Dendritic cell treated with granulocyte-macrophage colony-stimulating factor and Interleukin-4, amounts not matched to agents 40 ng/mL and 50 ng/mL, for 4 days (primary cell): ENCODE data around the gene SLC45A3.
A peak's percentile ranks its signal among the peaks of the same experiment; 100 is the strongest.

Experiments used
- H3K27ac Mint-ChIP-seq: one replicate; pipeline ENCODE4 v1.8.0; 2022; ENCODE audit warnings: mild to moderate bottlenecking, mixed read lengths
- H3K27me3 Mint-ChIP-seq: one replicate; pipeline ENCODE4 v1.8.0; 2022; ENCODE audit warnings: mild to moderate bottlenecking, mixed read lengths
- H3K36me3 Mint-ChIP-seq: one replicate; pipeline ENCODE4 v1.8.0; 2022; ENCODE audit warnings: low read depth, mixed read lengths
- H3K4me1 Mint-ChIP-seq: one replicate; pipeline ENCODE4 v1.8.0; 2022; ENCODE audit warnings: low read depth, mixed read lengths
- H3K4me3 Mint-ChIP-seq: one replicate; pipeline ENCODE4 v1.8.0; 2022; ENCODE audit warnings: mild to moderate bottlenecking, moderate library complexity, mixed read lengths
- H3K9me3 Mint-ChIP-seq: one replicate; pipeline ENCODE4 v1.8.0; 2022; ENCODE audit warnings: mixed read lengths
- intact Hi-C: fragments of 100-400 bp; cut with micrococcal nuclease; formaldehyde crosslinking; loops from one replicate; pipeline ENCODE4 v1.15.0; 2022

SLC45A3 gene

GRCh38 chr1:205668951-205669340, 11.4 kb downstream of the SLC45A3 start:
- Mint-ChIP-seq H3K4me3 (no peak overlapping the region), H3K9me3 (no peaks in the 10 kb centered on the region), H3K4me1 (peaks cover 69% of the 10 kb centered on the region)

GRCh38 chr1:205667909-205668643, 12.2 kb downstream of the SLC45A3 start:
- peaks cover 76% of the 10 kb centered on the region for H3K4me1 Mint-ChIP-seq
- H3K4me3 Mint-ChIP-seq = no peak overlapping the region
- no peaks in the 10 kb centered on the region for H3K36me3 Mint-ChIP-seq
- H3K27me3 Mint-ChIP-seq = peaks cover 51% of the 10 kb centered on the region
- intact Hi-C loops = no loop called here
- no peaks in the 10 kb centered on the region for H3K9me3 Mint-ChIP-seq
- H3K27ac Mint-ChIP-seq = peak overlapping the region; percentile 0

More at GRCh38 chr1:205668951-205669340, 11.4 kb downstream of the SLC45A3 start:
- intact Hi-C loops = no loop called here
- H3K27me3 Mint-ChIP-seq = peaks cover 56% of the 10 kb centered on the region
- peak overlapping the region; percentile 47 for H3K27ac Mint-ChIP-seq
- H3K36me3 Mint-ChIP-seq = no peaks in the 10 kb centered on the region

GRCh38 chr1:205666372-205667166, 13.7 kb downstream of the SLC45A3 start:
- Mint-ChIP-seq H3K27ac (no peak overlapping the region), H3K4me1 (peaks cover 75% of the 10 kb centered on the region), H3K9me3 (no peaks in the 10 kb centered on the region), H3K36me3 (no peaks in the 10 kb centered on the region), H3K4me3 (no peak overlapping the region), H3K27me3 (peaks cover 54% of the 10 kb centered on the region)
- intact Hi-C loops = no loop called here

- intact Hi-C loops = no loop called here
- Mint-ChIP-seq H3K27ac (no peak overlapping the region), H3K9me3 (no peaks in the 10 kb centered on the region), H3K27me3 (peaks cover 57% of the 10 kb centered on the region), H3K36me3 (no peaks in the 10 kb centered on the region), H3K4me1 (peaks cover 64% of the 10 kb centered on the region), H3K4me3 (no peak overlapping the region)
Observed at GRCh38 chr1:205665201-205666045, 14.9 kb downstream of the SLC45A3 start.

- intact Hi-C loops = no loop called here
- H3K36me3 Mint-ChIP-seq = no peaks in the 10 kb centered on the region
- H3K9me3 Mint-ChIP-seq = no peaks in the 10 kb centered on the region
- H3K27ac Mint-ChIP-seq = no peak overlapping the region
- H3K27me3 Mint-ChIP-seq = peaks cover 62% of the 10 kb centered on the region
- H3K4me1 Mint-ChIP-seq = peaks cover 58% of the 10 kb centered on the region
- H3K4me3 Mint-ChIP-seq = no peak overlapping the region
Observed at GRCh38 chr1:205664399-205665017, 15.8 kb downstream of the SLC45A3 start.

GRCh38 chr1:205663286-205663936, 16.9 kb downstream of the SLC45A3 start:
- Mint-ChIP-seq H3K36me3 (no peaks in the 10 kb centered on the region), H3K4me1 (peaks cover 54% of the 10 kb centered on the region), H3K4me3 (no peak overlapping the region), H3K27ac (no peak overlapping the region), H3K9me3 (no peaks in the 10 kb centered on the region), H3K27me3 (peaks cover 61% of the 10 kb centered on the region)
- intact Hi-C loops = no loop called here

- Mint-ChIP-seq H3K4me3 (no peak overlapping the region), H3K4me1 (peaks cover 48% of the 10 kb centered on the region), H3K9me3 (no peaks in the 10 kb centered on the region), H3K27me3 (peaks cover 55% of the 10 kb centered on the region), H3K27ac (no peak overlapping the region), H3K36me3 (no peaks in the 10 kb centered on the region)
- intact Hi-C loops = no loop called here
Observed at GRCh38 chr1:205662791-205663190, 17.5 kb downstream of the SLC45A3 start.

- Mint-ChIP-seq H3K27ac (no peak overlapping the region), H3K36me3 (no peaks in the 10 kb centered on the region), H3K27me3 (peaks cover 54% of the 10 kb centered on the region), H3K9me3 (no peaks in the 10 kb centered on the region), H3K4me3 (no peak overlapping the region), H3K4me1 (peaks cover 48% of the 10 kb centered on the region)
- intact Hi-C loops = no loop called here
Observed at GRCh38 chr1:205662135-205662738, 18.1 kb downstream of the SLC45A3 start.

GRCh38 chr1:205661429-205662134, 18.7 kb downstream of the SLC45A3 start:
- H3K4me3 Mint-ChIP-seq = no peak overlapping the region
- intact Hi-C loops = no loop called here

GRCh38 chr1:205660361-205660760, 19.9 kb downstream of the SLC45A3 start:
- Mint-ChIP-seq H3K4me1 (peaks cover 40% of the 10 kb centered on the region), H3K4me3 (no peak overlapping the region), H3K9me3 (no peaks in the 10 kb centered on the region), H3K36me3 (no peaks in the 10 kb centered on the region), H3K27me3 (peaks cover 49% of the 10 kb centered on the region), H3K27ac (no peak overlapping the region)
- intact Hi-C loops = no loop called here

More at GRCh38 chr1:205661429-205662134, 18.7 kb downstream of the SLC45A3 start:
- Mint-ChIP-seq H3K36me3 (no peaks in the 10 kb centered on the region), H3K27ac (no peak overlapping the region), H3K27me3 (peaks cover 54% of the 10 kb centered on the region), H3K9me3 (no peaks in the 10 kb centered on the region), H3K4me1 (peaks cover 48% of the 10 kb centered on the region)

- Mint-ChIP-seq H3K4me3 (no peak overlapping the region), H3K4me1 (peaks cover 27% of the 10 kb centered on the region), H3K27me3 (peaks cover 40% of the 10 kb centered on the region), H3K9me3 (no peaks in the 10 kb centered on the region), H3K27ac (no peak overlapping the region), H3K36me3 (no peaks in the 10 kb centered on the region)
- intact Hi-C loops = loop anchor here (1.0 kb wide), 1 partner anchor 52 kb away; no protein-coding TSS in a partner anchor
Observed at GRCh38 chr1:205658943-205659581, 21.2 kb downstream of the SLC45A3 start.

- Mint-ChIP-seq H3K36me3 (no peaks in the 10 kb centered on the region), H3K4me1 (peaks cover 10% of the 10 kb centered on the region), H3K27ac (no peak overlapping the region), H3K9me3 (no peaks in the 10 kb centered on the region), H3K4me3 (no peak overlapping the region), H3K27me3 (peaks cover 22% of the 10 kb centered on the region)
- intact Hi-C loops = loop anchor here (2.0 kb wide), 1 partner anchor 23 kb away; the partner anchor contains the start of gene ELK4
Observed at GRCh38 chr1:205656236-205656635, 24.1 kb downstream of the SLC45A3 start.
